WERI-Rb-1 (cell line): Measurements from ENCODE around the gene PRMT7.
A peak's percentile ranks its signal among the peaks of the same experiment; 100 is the strongest.

Experiments
- DNase-seq: peaks from one replicate; pipeline ENCODE4 v3.0.0-alpha.2; 2020
- H3K27ac ChIP-seq: fragments of 250-450 bp; sonication (Bioruptor Pico); 2 replicates; pipeline ENCODE4 v1.5.1; 2020; ENCODE audit warnings: mild to moderate bottlenecking, moderate library complexity
- H3K27me3 ChIP-seq: fragments of 250-450 bp; sonication (Bioruptor Pico); 2 replicates; pipeline ENCODE4 v1.5.1; 2021; ENCODE audit warnings: mild to moderate bottlenecking, low read depth, moderate library complexity; ENCODE audit not compliant: insufficient read depth, severe bottlenecking
- H3K36me3 ChIP-seq: fragments of 250-450 bp; sonication (Bioruptor Pico); 2 replicates; pipeline ENCODE4 v1.5.1; 2020; ENCODE audit warnings: mild to moderate bottlenecking, moderate library complexity
- H3K4me3 ChIP-seq: 2 replicates; pipeline ENCODE4 v1.5.1; 2011; ENCODE audit warnings: low read depth, mild to moderate bottlenecking, control low read depth, low read length
- H3K9me3 ChIP-seq: fragments of 250-450 bp; sonication (Bioruptor Pico); 2 replicates; pipeline ENCODE4 v1.5.1; 2021; ENCODE audit warnings: mild to moderate bottlenecking, moderate library complexity; ENCODE audit not compliant: severe bottlenecking
- TF ChIP-seq, protein P1 (sequence below): IDR thresholded peaks from 2 replicates; pipeline ENCODE4 v1.5.1; 2011; ENCODE audit warnings: low read depth, mild to moderate bottlenecking, control low read depth, inconsistent platforms, low read length

The PRMT7 gene

DNA sequence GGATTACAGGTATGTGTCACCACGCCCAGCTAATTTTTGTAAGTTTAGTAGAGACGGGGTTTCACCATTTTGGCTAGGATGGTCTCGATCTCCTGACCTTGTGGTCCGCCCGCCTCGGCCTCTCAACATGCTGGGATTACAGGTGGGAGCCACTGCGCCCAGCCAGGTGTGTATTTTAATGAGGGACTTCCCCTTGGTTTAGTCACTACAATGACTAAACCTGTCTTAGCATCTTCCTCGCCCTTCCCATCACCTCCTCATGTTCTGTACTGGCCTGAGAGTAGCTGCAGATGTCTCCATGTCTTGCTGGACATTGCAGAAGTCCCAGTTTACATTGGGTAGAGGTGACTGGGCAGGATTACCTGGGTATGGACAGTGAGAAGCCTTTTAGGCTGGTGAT lies 36.9 kb upstream of the PRMT7 start:
- TF ChIP-seq, protein P1, sequence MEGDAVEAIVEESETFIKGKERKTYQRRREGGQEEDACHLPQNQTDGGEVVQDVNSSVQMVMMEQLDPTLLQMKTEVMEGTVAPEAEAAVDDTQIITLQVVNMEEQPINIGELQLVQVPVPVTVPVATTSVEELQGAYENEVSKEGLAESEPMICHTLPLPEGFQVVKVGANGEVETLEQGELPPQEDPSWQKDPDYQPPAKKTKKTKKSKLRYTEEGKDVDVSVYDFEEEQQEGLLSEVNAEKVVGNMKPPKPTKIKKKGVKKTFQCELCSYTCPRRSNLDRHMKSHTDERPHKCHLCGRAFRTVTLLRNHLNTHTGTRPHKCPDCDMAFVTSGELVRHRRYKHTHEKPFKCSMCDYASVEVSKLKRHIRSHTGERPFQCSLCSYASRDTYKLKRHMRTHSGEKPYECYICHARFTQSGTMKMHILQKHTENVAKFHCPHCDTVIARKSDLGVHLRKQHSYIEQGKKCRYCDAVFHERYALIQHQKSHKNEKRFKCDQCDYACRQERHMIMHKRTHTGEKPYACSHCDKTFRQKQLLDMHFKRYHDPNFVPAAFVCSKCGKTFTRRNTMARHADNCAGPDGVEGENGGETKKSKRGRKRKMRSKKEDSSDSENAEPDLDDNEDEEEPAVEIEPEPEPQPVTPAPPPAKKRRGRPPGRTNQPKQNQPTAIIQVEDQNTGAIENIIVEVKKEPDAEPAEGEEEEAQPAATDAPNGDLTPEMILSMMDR, result no peak
- Histone ChIP-seq H3K27ac (no peak overlapping the region), H3K27me3 (no peaks in the 10 kb centered on the region), H3K9me3 (no peaks in the 10 kb centered on the region), H3K36me3 (peaks cover 20% of the 10 kb centered on the region), H3K4me3 (no peak overlapping the region)
- DNase-seq, result no peak

DNA sequence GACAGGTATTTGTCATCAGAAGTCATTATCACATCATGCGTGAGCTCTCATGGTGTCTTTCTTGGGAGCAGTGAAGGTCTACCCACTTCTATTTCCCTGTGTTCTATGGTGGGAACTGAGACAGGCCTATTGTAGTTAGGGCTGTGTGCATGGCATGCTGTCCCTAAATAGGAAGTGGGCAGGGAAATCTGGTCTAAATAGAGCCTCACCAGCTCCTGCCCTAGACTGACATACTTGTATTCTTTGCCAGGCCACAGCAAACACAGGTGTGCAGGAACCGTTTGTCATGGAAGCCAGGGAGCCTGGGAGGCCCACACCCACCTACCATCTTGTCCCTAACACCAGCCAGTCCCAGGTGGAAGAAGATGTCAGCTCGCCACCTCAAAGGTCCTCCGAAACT lies 36.4 kb upstream of the PRMT7 start:
- Histone ChIP-seq H3K27me3 (no peaks in the 10 kb centered on the region), H3K36me3 (peaks cover 24% of the 10 kb centered on the region), H3K27ac (no peak overlapping the region), H3K9me3 (no peaks in the 10 kb centered on the region), H3K4me3 (no peak overlapping the region)
- TF ChIP-seq, protein P1, result no peak
- DNase-seq, result no peak

DNA sequence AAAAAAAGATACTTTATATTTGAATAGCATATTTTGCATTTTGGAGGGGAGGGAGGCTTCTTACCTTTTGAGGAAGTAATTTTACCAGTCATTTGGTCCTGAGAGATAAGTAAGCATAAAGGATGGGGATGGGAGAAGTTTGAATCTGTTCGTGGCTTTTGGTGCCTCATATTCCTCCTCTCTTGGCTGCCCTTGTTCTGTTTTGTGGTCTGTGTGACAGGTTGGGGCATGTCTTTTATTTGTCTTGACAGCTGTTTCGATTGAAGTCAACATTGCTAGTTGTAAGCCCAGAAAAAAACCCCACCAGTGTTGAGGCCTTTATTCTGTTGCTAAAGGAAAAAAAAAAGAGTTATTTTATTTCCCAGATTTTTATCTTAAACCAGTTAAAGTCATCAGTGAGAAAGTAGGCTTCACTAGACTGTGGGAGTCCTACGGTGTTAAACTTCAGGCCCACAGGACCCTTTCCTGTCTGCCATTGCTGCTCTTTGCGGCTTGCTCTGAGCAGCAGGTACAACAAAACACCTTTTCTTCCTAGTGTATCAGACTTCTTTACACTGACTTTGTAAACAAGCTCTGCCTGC lies 35.1 kb upstream of the PRMT7 start:
- Histone ChIP-seq H3K36me3 (peaks cover 31% of the 10 kb centered on the region), H3K4me3 (no peak overlapping the region), H3K27me3 (no peaks in the 10 kb centered on the region), H3K9me3 (no peaks in the 10 kb centered on the region), H3K27ac (peak overlapping the region; percentile 61)
- DNase-seq, result no peak
- TF ChIP-seq, protein P1, result no peak

DNA sequence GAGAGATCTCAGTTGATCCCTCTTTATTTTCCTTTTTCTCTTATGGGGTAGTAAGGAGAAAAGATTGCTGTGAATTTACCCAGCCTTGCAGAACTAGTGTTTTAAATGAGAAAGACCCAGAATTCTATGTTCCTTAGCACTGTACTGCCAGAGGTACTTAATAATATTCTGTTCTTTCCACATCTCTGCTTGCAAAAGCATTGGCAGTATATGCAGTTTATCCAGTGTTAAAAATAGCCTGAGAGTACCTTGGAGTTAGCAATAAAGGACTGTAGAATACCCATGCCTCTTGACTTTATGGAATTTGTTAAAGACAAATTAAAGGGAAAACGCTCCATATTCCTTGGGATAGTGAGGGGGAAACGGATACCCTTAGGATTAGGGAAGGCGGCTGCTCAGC lies 34.6 kb upstream of the PRMT7 start:
- H3K27me3 ChIP-seq, result no peaks in the 10 kb centered on the region
- peak overlapping the region; percentile 61 for H3K27ac ChIP-seq
- H3K9me3 ChIP-seq, result no peaks in the 10 kb centered on the region
- peaks cover 33% of the 10 kb centered on the region for H3K36me3 ChIP-seq
- no peak overlapping the region for H3K4me3 ChIP-seq
- DNase-seq, result no peak
- TF ChIP-seq, protein P1, result no peak

DNA sequence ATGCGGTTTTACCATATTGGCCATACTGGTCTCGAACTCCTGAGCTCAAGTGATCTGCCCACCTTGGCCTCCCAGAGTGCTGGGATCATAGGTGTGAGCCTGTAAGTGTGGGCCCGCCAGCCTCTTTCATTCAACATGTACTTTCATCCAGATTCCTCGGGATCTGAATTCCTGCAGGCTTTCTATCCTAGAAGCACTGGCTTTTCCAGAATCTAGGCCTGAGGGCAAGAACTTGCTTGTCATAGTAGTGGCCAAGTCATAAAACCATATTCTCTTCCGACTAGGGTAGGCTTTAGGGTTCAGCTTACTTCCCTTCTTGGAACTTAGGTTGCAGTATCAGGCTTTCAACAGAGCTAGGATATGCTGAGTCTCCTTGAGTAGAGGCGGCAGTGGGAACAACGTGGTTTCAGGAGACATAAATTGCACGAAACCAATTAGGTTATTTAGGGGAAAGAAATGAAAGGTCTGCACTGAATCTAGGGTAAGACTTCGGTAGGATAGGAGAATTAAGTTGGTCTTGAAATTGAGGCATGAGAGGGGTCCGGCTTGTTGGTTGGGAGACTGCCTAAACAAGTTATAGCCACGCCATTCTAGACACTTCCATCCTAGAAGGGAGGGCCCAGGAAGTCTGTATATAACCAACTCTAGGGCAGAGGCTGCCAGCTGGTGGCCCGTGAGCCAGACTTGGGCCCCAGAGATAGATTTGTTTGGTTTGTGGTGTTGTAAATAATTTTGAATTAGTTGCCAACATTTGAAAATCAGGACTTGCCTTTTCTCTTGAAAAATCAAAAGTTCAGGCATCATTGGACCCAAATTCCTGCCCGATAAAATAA lies 30.9 kb upstream of the PRMT7 start:
- H3K36me3 ChIP-seq, result peaks cover 28% of the 10 kb centered on the region
- H3K27me3 ChIP-seq, result no peaks in the 10 kb centered on the region
- no peak overlapping the region for H3K27ac ChIP-seq
- no peaks in the 10 kb centered on the region for H3K9me3 ChIP-seq
- no peak overlapping the region for H3K4me3 ChIP-seq
- DNase-seq, result no peak
- TF ChIP-seq, protein P1, result no peak
